A549 (cell line): Measurements from ENCODE around the gene GABARAP.

ENCODE experiments used
- BHLHE40 ChIP-seq: IDR thresholded peaks from 2 replicates; pipeline ENCODE4 v1.6.1; 2012; ENCODE audit warnings: low read depth, low read length, inconsistent platforms
- CBX8 ChIP-seq: fragments of 200-600 bp; sonication (generic); IDR thresholded peaks from 2 replicates; pipeline ENCODE4 v1.6.1; 2016
- CTCF ChIP-seq: fragments of >200 bp; sonication (Bioruptor Twin); formaldehyde crosslinking; IDR thresholded peaks from 3 replicates; pipeline ENCODE4 v1.5.1; 2016
- HES2 ChIP-seq: fragments of >200 bp; sonication (Bioruptor Twin); formaldehyde crosslinking; IDR thresholded peaks from 2 replicates; pipeline ENCODE4 v1.6.1; 2016
- HMGXB4 ChIP-seq: fragments of 250-450 bp; sonication (Bioruptor Pico); IDR thresholded peaks from 2 replicates; pipeline ENCODE4 v1.5.0; 2021; ENCODE audit warnings: mild to moderate bottlenecking, moderate library complexity, borderline replicate concordance
- MAFK ChIP-seq: fragments of 450-650 bp; IDR thresholded peaks from 2 replicates; pipeline ENCODE4 v1.6.1; 2014; ENCODE audit not compliant: partially characterized antibody
- NR3C1 ChIP-seq: fragments of >200 bp; sonication (Bioruptor Twin); formaldehyde crosslinking; IDR thresholded peaks from 3 replicates; pipeline ENCODE4 v1.6.1; 2017
- POLR2AphosphoS2 ChIP-seq: conservative IDR thresholded peaks from 2 replicates; pipeline ENCODE4 v1.6.1; 2012; ENCODE audit warnings: low read length, improper control_type of control experiment, inconsistent platforms
- RAD21 ChIP-seq, 2 experiments: fragments of >200 bp in 1 of 2; sonication (Bioruptor Twin) in 1 of 2; formaldehyde crosslinking in 1 of 2; IDR thresholded peaks in 1 of 2; conservative IDR thresholded peaks in 1 of 2; 2 replicates in 1 of 2; 3 replicates in 1 of 2; pipeline ENCODE4 v1.6.1; 2012 to 2018; ENCODE audit warnings: inconsistent platforms in 1 of 2
- RCOR1 ChIP-seq: fragments of 150-350 bp; IDR thresholded peaks from 2 replicates; pipeline ENCODE4 v1.6.1; 2014; ENCODE audit warnings: antibody characterized with exemption, low read length, low read depth
- RNF2 ChIP-seq: fragments of 200-600 bp; sonication (generic); IDR thresholded peaks from 2 replicates; pipeline ENCODE4 v1.6.1; 2016; ENCODE audit warnings: low read depth, mild to moderate bottlenecking, antibody characterized with exemption, moderate library complexity, borderline replicate concordance
- SMC3 ChIP-seq: fragments of >200 bp; sonication (Bioruptor Twin); formaldehyde crosslinking; IDR thresholded peaks from 3 replicates; pipeline ENCODE4 v1.6.1; 2018; ENCODE audit warnings: inconsistent platforms
- USF2 ChIP-seq: fragments of 450-650 bp; IDR thresholded peaks from 2 replicates; pipeline ENCODE4 v1.6.1; 2014; ENCODE audit warnings: antibody characterized with exemption

GRCh38 chr17:7196651-7197401 is 45.4 kb downstream of the GABARAP start:
- TF ChIP-seq HES2: no peak
- no peak for TF ChIP-seq RNF2
- TF ChIP-seq MAFK: no peak
- no peak for TF ChIP-seq BHLHE40
- TF ChIP-seq USF2: no peak
- no peak for TF ChIP-seq CTCF
- TF ChIP-seq NR3C1: no peak
- no peak for TF ChIP-seq SMC3
- TF ChIP-seq HMGXB4 (CRISPR knock-in tag): no peak
- TF ChIP-seq POLR2AphosphoS2: no peak
- TF ChIP-seq CBX8: no peak
- no peak for TF ChIP-seq RAD21 (conservative IDR thresholded peaks at IDR 0.05 in 1 of 2, IDR thresholded peaks at IDR 0.05 in 1 of 2)
- no peak for TF ChIP-seq RCOR1
